GM21381 (cell line): Measurements from ENCODE around the gene TRPM2.

ENCODE experiments used
- ATAC-seq: cut with Tn5 transposase; IDR thresholded peaks from one replicate; pipeline ENCODE4 v1.9.1; 2021; ENCODE audit warnings: mild to moderate bottlenecking, moderate library complexity; ENCODE audit not compliant: unreplicated experiment

The TRPM2 gene

DNA sequence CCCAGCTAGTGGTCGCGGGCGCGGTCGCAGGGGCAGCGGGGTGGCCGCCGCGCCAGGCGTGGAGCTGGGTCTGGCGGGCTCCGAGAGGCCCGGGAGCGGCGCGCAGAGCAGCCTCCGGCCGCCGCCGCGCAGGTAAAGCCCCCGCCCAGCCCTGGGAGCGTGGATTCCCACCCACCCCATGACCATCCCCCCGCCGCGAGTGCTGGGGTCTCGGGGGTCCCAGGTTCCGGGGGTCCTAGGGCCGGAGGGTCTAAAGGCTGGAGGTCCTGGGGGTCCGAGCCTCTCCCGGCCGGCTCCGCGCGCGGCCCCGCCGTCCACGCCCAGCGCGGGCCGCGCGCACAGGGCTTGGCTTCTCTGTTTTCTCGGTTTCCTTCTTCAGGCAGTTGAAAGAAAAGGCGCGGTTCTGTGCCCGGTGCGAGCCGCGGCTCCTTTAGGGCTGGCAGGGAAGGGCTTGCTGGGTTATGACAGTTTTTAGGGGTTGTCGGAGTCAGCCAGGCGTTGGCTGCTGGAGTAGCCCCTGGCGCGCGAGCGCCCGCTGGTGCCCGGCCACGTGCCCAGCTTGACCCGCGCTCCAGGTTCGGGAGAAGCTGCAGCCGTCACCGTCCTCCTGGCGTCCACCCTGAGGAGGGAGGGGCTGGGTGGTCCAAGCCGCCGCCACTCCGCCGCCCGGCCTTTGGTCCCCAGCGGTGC lies 102.2 kb downstream of the TRPM2 start:
- no peak for ATAC-seq

DNA sequence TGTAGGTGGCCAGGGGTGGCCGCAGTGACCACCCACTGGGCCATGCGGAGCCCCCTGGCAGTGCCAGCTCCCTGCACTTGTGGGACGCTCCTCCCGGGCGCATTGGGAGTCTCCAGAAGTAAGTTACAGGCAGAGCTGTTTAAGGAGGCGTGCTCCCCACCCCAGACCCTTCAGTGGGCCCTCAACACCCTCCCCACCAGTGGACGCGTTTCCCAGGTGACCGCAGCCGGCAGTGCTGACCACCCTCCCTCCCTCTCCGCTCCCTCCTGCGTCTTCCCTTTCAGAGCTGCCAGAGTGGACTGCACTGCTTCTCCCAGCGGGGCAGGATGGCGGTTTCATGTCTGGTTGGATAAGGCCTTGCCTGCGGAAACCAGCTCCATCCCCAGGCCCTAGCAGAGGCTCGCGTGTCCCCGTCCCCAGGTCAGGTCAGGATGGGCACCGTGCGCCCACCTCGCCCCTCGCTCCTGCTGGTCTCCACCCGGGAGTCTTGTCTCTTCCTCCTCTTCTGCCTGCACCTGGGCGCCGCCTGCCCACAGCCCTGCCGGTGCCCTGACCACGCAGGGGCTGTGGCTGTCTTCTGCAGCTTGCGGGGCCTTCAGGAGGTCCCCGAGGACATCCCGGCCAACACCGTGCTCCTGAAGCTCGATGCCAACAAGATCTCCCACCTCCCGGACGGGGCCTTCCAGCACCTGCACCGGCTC lies 102.9 kb downstream of the TRPM2 start:
- no peak for ATAC-seq

DNA sequence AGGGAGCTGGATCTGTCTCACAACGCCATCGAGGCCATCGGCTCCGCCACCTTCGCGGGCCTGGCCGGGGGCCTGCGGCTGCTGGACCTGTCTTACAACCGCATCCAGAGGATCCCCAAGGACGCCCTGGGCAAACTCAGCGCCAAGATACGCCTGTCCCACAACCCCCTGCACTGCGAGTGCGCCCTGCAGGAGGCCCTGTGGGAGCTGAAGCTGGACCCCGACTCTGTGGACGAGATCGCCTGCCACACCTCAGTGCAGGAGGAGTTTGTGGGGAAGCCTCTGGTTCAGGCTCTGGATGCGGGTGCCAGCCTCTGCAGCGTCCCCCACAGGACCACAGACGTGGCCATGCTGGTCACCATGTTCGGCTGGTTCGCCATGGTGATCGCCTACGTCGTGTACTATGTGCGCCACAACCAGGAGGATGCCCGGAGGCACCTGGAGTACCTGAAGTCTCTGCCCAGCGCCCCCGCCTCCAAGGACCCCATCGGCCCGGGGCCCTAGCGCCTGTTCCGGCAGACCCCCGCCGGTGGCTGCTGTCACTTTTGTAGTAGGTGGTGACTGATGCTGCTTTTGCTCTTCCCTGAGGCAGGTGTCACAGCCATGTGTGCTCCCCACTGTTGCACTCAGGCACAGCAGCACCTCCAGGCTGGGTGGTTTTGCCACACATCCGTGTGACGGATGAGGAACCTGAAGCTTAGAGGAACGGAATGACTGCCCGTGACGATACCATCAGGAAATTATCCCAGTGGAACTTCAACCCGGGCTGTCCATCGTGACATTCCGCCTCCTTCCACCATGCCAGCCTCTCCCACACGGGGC lies 103.7 kb downstream of the TRPM2 start:
- no peak for ATAC-seq

DNA sequence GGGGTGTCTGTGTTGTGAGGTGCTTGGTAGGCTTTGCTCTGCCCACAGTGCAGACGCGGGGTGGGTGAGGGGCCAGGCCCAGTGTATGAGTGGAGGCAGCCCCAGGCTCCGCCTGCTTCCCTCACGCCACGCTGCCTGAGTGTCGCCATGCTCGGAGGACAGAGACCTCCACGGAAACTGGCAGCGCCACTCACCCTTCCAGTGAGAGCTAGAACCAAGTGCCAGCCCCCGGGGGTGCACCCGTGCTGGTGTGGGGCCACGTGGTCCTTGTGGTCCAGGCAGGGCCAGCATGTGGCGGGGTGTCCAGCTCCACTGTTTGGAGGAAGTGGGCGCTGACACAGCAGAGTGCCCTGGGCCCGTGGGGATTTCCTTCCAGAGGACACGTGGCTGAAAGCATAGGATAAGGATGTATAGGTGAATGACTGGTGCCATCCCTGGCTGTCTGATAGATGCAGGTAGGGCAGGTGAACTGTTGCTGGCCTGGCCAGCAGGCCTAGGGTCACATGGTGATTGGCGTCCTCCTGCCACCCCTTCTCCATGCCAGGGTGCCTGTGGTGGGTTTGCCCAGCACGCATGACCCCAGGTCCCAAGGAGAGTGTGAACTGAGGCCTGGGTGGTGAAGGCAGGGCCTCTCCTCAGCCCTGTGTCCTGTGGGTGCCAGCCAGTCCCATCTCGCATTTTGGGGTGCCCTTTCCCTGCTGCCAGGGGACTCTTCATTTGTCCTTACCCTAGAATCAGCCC lies 105.7 kb downstream of the TRPM2 start:
- ATAC-seq, result no peak

- ATAC-seq, result no peak
These were observed 106.5 kb downstream of the TRPM2 start for GRCh38 chr21:44459712-44460440.

DNA sequence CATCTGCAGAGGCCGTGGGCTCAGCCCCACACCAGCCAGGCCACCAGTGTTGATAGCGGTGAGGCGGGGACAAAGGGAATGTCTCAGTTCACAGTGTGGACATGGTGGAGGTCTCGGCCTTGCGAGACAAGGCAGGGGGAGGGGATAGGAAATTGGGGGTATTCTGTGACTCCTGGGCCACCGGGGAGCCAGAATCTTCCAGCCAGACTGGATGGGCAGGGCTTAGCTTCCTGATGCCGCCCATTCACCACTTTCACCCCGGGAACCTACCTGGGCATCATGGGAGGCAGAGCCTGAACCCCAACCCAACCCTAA lies 107.0 kb downstream of the TRPM2 start:
- ATAC-seq, result no peak

- ATAC-seq, result no peak
These were observed 107.6 kb downstream of the TRPM2 start for GRCh38 chr21:44461005-44461404.

DNA sequence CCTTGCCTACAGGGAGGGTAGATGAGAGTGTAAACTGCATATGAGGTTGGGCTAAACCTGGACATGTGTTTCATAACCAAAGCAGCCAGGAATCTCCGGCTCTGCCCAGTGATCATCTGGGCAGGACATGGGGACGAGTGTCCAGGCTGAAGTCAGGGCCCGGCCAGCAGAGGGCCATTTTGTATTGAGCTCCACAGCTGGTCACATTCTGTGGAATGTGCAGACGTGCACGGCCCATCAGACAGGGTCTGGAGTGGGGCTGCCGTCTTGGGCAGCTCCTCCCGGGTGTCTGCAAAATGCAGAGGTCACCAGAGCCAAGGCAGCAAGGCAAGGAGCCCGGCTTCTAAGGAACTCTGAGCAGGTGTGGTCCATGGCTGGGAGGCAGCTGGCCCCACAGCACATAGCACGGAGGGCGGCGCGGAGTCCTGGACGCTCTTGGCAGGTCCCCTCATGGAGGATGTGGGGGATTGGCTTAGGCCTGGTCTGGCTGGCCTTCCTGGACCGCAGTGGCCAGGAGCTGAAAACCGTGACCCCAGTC lies 108.1 kb downstream of the TRPM2 start:
- ATAC-seq, result no peak

GRCh38 chr21:44462086-44462833 lies 108.8 kb downstream of the TRPM2 start:
- no peak for ATAC-seq

GRCh38 chr21:44462834-44463200 lies 109.4 kb downstream of the TRPM2 start:
- no peak for ATAC-seq

DNA sequence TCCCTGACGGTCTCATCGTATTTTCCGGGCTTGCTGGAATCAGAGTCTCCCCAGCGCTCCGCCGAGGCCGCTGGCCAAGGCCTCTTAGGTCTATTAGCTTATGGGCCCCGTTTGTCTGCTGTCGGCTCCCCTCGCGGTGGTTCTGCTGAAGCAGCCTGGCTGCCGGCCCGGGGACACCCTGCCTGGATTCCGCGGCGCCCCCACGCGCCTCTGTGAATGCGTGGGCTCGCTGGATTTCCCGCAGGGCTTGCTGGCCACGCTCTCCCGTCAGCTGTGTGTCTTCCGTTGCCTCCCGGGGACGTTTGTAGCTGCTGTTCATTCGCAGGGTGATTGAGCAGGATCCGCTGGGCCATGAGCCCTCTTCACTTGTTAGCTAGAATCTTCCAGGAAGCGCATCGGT lies 110.3 kb downstream of the TRPM2 start:
- ATAC-seq, result no peak

GRCh38 chr21:44464351-44464750 lies 110.9 kb downstream of the TRPM2 start:
- ATAC-seq, result no peak

- ATAC-seq, result no peak
These were observed 113.0 kb downstream of the TRPM2 start for GRCh38 chr21:44466351-44466954.

DNA sequence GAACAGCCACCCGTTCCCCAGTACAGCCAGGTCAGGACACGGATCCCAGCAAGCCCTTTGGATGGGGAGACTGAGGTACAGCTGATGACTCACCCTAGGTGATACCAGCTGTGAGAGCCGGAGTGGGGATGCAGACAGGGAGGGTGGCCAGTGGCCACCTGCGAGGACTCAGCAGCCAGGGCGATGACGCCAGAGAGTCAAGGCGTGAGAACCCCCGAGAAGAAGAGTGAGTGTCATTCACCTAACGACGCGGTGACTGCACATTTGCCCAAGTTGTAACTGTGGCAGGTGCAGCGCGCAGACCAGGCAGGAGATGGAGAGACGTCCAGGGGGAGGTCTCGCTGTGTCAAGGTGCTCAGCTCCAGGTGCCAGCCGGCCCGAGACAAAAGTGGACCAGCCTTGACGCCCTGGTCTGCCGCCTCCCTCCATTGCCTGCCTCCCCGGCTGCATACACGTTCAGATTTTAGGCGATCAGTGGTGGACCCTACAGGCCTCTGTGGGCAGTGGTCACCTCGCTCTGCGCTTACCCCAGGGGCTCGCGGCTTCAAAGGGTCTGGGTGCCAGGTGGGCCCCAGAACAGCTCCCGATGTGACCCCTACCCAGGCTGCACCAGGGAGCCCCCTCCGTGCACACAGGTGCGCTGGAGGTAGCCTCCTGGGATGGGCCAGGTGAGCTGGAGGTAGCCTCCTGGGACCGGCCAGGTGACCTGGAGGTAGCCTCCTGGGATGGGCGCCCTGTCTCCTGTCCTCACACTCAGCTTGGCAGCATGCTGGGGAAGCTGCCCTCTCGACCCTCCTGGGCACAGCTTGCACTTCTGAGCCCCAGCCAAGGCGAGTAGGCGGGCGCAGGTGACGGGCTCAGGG lies 113.8 kb downstream of the TRPM2 start:
- ATAC-seq, result no peak

DNA sequence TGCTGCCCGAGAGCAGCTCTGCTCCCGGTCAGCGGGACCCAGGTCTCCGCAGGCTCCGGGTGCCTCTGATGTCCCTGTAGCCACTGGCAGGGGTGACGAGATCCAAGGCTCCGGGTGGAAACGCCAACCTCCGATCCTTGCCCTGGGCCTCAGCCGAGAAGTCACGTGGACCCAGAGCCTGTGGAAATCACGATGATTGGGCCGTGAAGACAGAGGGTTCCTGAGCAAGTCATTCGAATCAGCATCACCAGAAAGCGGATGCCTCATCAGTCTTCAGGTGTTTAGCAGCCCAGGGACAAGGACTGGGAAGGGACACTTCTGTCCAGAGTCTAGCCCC lies 114.4 kb downstream of the TRPM2 start:
- ATAC-seq, result no peak

- no peak for ATAC-seq
These were observed 117.9 kb downstream of the TRPM2 start for GRCh38 chr21:44471341-44471740.

GRCh38 chr21:44471996-44472395 lies 118.6 kb downstream of the TRPM2 start:
- no peak for ATAC-seq

DNA sequence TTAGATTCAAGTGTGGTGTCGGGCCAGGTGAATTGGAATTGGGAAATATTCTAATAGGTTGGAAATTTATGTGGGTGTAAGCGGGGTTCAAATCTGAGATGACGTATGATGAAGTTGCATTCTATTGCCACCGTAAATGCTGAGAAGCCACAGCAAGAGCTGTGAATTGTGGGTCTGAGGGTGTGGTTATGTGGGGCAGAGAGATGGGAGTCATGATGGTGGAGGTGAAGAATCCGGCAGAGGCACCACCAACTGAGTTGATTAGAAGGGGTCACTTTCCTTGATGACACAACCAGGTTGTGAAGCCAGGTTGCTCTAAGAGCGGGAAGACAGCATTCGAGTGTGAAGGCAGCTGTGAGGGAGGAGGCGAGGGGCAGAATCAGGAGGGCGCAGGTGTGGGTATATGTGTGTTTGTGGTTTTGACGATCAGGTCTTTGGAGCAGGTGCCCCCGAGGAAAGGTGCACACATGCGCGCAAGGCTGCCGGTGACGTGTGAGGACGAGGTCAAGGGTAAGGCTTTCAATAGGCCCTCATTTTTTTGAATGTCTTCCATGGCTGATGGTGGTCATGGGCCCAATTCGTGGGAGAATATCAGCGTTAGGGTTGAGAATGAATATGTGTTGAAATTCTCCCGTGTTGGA lies 120.6 kb downstream of the TRPM2 start:
- no peak for ATAC-seq
